ENCODE data around the gene STARD13.

Gene STARD13

DNA sequence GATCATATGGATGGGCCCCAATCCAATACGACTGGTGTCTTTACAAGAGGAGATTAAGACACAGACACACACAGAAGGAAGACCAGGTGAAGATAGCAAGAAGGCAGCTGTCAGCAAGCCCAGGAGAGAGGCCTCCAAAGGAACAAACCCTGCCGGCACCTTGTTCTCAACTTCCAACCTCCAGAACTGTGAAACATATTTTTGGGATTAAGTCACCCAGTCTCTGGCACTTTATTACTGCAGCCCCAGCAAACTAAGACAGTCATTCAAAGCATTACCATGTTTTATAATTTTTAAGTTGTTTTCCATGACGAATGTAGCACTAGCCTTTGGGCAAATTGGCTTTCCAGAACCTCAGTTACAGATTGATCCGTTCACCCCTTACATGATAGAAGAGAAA, 11.3 kb downstream of the STARD13 start:
- DNase-seq: no peak

DNA sequence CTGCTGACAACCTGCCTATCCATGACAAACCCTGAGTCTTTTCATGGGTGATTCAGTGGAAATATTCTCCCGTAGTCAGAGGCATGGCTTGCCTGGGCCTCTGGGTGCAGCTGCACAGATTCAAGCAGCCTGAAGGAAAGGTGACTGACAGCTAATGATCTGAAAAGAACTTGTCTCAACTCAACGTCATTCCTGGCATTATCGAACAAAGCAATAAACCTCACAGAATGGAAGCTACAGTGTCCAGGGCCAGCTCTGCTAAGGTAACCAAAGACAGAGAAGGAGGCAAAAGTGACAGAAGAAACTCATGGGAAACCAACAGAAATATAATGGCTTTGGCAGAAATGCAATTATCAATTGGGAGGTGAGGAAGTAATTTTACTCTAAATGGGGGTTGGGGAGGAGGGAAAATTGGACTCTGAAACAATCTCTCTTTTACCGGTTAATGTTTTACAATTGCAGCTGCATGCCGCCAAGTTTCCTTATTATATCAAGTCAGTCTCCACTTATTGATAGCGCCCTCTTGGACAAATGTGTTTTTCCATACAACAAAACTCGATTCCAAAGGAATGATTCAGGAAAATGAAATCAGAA, 12.9 kb downstream of the STARD13 start:
- no peak for DNase-seq

DNA sequence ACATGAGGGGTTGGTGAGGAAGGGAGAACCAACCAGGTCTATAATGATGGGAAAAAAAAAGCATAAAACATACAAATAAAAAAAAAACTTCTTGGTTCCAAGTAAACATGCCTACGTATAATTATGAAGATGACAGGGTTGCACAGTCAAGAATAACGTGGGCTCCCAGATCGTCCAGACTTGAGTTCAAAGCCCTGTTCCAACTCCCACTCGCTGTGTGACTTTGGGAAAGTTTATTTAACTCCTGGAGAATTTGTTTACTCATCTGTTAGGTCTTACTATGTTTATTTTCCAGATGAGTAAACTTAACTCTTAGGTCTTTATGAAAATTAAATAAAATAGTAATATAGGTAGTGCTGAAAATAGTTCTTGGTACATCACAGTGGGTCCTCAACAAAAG, 13.8 kb downstream of the STARD13 start:
- DNase-seq: no peak

DNA sequence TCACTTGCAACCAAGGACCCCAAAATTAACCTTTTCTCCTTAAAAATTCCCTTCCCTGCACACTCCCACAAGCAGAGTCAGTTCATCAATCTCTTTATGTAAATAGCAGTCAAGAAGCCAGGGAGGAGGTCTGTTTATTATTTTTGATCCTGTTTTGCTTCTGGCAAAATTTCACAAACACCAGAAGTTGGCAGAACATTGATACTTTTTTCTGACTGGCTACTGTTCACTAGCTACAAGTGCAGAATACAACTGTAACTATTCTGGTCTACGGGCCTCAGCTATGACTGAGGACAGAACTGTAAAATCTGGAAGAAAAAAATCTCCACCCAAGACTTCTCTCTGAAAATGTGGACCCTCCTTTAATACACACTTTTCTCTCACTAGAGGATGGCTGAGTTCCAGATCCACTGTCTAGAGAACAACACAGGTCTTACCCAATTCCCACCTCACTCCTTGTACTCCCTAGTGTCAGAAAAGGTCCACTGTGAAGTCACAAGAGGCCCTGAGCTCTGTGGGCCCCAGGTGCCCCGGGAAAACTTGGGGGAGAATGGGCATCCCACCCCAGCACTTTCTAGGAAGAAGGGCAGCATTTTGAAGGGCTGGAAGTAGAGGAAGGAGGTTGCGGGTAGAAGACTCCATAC, 14.5 kb downstream of the STARD13 start:
- no peak for DNase-seq

DNA sequence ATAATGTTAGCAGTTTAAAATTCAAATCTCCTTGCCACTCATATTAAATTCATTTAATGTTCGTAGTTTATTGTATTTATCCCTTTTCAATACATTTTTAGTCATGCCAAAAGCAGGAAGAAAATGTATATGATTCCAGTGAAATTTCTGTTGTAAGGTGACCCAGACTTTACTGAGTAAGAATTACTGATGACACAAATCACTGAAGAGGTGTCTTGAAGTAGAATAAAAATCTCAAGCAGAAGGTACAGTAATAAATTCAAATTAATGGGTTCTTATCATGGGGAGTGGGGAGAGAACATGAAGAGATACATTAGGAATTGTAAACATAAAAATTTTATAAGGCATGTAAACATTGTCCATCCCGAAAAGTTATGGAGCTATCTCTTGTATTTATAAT, 19.9 kb downstream of the STARD13 start:
- no peak for DNase-seq

DNA sequence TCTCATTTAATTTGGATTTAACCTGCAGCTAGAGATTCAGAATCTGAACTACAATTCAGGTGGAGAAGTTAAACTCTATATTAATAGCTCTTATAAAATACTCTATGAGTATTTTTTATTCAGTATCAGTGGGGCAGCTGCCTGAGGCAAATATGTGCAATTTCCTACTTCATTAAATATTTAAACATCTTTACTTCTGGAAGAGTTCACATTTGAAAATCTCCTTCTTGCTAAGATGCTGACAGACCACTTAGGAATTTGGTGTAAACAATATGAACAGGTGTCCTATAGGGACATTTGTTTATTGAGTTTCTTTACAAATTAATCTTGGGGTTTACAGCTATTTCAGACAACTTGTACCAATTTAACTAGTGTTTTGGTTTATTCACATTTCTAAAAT, 20.4 kb downstream of the STARD13 start:
- no peak for DNase-seq

DNA sequence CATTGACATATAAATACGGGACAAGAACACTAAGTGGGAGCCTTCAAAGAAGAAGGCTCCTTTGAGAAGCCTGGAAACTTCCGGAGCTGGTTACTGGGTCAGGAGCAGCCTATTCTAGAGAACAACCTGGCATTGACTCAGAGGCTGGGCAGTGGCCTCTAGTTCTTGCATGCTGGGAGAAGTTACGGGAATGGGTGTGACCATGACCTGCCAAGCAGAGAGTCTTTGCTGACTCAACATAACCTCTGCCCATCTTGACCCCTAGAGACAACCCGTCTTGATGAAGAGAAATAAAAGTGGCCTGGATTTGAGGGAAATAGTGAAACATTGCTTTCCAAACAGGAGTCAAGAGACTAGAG, 21.0 kb downstream of the STARD13 start:
- DNase-seq: no peak

DNA sequence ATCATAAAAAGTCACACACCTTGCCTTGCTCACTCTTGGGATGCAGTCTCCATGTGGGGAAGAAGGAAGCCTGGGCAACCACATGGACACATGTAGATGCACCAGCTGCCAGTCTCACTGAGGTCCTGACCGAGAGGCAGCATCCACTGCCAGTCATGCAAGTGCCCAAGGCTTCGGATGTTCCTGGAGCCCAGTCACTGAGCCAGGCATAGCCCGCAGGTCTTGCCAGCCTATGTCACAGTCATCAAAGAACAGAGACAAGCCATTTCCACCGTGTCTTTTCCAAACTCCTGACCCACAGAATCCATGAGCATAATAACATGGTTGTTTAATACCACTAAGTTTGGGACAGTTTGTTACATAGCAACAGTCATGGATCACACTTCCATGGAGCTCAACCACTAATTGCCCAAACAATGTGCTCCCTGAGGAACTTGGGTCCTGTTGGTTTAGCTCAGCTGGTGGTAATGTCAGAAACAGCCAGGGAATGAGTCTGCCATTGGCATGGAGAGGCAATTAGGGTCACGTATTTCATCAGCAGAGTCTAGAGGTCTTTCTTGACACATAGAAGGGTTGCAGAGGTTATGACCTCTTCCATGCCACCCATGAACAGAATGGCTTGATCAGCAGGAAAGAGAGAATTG, 21.5 kb downstream of the STARD13 start:
- no peak for DNase-seq

DNA sequence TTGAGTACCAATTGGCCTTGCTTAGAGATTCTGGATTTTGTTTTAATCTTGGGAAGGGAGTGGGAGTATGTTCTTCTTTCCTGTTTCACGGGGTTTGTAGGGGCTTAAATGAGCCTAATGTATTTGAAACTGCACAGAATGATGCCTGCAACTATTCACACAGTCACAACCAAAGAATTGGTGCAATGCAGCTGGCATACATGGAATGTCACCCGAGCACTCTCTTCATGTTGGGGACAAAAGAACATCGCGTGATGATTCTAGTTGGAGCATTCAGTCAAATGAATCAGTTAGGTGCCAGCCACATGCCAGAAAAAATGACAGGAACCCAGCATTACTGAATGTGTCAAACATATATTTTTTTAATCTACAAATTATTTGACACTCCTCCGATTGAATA, 22.1 kb downstream of the STARD13 start:
- no peak for DNase-seq

DNA sequence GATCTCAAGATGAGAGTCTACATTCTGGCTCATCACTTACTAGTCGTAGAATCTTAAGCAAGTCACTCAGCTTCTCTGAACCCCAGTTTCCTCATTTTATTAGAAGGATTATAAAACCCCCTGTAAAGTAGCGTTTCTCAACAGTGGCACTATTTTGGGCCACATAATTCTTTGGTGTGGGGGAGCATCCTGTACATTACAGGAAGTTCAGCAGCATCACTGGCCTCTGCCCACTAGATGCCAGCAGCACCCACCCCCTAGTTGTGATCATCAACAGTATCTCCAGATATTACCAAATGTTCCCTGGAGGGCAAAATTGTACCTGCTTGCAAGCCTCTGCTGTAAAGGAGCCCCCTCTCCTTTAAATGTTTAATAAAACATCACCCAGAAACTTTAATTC, 22.6 kb downstream of the STARD13 start:
- no peak for DNase-seq

DNA sequence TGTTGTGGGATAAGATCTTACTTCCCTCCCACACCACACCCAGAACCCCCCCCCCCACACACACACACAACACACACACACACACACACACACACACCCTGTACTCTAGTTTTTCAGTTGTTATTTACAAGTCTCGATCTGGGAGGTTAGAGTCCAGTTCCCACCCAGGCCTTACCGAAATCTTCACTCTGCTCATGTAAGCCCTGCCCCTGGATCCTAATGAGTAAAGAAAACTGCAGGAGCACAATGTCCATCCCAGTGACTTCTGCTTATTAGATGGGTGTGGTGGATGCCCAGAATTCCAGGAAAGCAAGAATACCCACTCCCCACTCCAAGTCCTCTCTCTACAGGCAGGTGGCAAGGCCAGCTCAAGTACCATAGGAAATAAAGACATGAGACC, 23.0 kb downstream of the STARD13 start:
- DNase-seq: no peak

DNA sequence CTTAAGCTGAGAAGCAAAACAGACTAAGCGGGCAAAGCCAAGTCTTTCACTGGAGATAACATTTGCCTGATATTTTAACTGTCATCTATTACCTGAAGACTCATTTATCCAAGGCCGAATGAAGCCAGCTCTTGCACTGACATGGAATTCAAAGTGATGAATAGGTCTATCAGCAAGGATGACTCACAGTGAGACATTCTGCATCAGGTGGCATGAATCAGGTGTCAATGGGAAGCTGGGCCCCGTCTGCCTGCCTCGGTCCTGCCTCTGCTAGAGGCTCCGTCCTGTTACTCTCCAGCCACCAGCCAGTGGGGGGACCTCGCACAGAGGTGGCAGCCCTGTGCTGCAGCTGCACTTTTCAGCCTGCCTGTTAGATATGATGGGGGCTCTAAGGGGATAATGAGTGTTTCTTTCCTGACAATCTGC, 23.5 kb downstream of the STARD13 start:
- DNase-seq: no peak

DNA sequence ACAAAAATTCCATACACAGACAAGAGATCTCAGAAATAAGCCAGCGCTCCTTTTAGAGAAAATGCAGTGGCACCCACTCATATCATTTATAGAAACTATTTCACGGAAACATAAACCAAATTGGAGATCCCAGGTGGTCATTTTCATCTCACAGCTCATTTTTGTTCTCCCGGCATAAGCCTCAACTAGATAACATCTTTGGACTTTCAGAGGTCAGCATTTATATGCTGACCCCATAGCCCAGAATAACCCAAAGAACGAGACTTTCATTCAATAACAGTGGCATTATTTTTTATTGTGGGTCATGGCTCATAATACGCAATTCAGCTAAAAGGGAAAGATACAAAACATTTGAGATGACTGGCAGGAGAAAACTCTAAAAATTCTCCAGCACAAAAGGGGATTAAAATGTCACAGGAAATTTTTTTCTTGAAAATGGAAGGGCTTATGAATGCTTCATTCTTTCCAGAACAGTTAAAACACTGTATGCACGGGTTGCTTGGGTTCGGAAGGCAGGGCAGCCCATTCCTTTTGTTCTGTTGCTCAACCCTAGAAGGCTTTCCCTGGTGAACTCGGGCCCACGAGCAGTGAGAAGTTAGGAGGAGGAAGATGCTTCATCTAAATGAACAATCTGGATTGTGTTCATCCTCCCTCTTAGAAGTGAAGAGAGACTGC, 24.0 kb downstream of the STARD13 start:
- DNase-seq: no peak

DNA sequence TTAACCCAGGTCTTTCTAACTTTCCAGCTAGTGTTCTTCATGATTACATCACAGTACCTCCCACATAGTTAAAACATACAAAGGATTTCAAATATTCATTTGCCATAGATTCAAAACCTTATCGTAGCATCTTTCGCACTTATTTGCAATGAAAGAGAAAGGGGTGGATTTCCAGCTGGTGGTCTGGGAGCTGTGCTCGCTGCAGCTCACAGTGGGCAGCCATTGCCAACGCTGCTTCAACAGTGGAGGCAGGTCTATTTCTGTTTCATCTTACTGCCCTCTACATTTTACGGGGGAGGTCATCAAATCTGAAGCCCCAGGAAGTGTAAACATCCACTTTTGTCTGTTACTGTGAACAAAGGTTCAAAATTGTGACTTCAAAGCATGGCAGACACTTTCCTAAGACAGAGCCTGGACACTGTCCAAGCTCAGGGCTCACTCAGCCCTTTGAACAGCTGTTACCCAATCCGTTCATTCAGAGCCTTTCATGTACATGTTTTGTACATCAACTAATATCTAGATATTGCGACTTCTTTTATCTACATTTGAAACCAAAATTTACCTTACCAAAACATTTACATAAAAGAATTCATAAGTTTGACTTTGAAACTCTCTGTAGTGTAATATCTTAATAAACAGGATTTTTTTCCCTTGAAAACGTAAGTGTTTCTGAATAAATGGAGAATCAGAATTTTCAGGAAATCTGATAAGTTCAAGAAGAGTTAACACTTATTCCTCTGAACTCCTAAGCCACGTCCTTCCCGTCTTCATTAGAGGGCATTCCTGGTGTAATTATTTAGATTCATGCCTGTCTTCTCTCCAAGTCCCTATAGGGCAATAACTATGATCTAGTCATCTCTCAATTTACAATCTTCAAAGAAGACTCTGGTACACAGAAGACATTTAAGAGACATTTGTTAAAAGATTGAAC, 25.1 kb downstream of the STARD13 start:
- DNase-seq: peak; percentile 5

DNA sequence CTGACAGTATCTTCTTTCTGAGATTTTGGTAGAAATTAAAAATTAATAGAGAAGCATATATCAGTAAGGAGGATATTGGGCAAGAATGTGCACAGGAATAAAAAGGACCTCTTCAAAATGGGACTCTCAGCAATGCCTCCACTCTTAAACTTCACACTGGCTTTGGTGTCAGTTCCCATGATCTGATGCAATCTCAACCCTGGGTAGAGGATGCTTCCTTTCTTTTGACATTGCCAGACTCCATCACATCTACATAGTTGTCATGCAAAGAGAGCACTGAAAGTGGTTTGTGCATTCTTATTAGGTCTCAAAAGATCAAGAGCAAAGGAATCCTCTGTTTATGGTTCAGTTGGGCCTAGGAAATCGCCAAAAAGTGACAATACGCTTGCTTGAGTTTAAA, 26.3 kb downstream of the STARD13 start:
- DNase-seq: no peak

DNA sequence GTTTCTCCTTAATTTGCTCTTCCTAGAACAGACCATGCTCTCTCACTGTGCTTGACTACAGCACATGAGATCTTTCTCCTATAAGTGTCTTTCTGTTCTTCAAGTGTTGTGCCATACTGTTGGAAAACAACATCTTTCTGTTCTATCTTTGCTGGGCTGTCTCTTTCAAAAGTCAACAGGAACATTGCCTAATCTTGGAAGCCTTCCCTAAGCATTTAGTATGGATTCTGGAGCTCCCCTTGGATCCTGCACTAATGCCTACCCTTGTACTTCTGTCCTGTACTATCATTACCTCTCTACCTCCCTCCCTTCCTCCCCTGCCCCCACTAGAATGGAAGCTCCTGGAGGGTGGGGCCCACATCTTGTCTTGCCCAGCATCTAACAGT, 26.8 kb downstream of the STARD13 start:
- DNase-seq: no peak

DNA sequence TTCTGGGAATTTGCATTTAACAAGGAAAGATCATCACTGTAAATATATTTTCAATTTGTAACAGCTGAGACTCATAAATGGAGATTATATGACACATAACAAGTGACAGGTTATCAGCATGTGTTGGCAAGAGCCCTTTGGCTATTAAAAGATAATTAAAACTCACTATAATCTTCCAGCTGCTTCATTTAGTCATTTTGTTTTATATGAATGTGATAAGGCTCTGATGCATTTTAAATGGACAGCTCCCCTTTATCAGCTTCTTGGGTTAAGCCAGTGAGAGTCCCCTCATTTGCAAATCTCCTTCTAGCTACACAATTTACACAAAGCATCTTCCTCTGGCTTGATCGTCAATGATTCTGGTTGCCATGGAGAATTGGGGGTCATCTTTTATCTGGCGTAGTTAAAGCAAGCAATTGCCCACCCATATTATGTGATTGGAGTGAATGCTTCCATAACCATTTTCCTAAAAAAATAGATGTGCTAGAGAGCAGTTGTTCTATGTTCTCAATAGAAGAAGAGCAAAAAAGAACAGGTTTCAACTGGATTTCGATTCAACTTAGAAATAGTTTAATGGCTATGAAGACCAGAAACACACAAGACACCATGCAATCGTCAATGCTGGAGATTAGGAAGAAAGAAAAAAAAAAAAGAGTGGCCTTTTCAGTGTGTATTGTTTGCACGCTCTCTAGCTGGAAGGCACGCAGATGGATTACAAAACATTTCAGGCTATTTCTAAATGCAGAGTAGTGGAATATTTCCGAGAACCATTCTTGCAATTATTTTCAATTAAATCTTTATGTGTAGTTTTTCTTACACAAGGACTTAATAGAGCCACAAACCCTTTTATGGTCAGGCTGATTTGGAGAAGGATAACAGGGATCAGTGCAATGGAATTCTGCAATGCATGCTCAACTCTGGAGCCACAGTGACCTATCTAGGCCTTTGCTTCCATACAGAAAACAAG, 27.4 kb downstream of the STARD13 start:
- no peak for DNase-seq

DNA sequence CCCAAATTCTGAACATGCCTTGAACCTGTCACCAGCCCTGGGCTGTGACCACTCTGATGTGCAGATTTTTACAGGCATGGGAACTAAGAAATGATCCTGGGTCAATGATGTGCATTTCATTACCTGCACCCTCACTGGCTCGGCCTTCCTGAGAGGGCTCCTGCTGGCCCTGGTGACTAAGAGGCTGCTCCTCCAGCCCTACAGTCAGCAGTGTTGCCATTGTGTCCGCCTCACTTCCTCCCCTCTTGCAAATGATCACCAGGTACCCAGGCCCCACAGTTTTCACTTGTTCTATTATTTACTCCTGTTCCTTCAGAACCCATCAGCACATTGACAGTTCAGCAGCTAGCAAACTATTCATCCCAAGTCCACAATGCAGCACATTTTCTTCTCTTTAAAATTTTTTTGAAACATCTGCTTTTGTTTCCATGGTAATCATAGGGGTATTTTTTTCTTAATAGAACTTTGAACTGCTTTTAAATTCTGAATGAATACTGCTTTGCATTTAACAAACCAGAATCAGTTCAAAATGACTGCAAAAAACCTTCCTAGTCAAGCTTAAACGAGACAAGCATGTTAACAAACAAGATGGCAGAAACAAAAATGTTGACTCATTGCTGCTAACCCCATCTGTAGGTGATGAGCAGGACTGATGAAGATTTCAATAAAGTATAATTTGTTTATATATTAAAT, 29.3 kb downstream of the STARD13 start:
- DNase-seq: no peak

DNA sequence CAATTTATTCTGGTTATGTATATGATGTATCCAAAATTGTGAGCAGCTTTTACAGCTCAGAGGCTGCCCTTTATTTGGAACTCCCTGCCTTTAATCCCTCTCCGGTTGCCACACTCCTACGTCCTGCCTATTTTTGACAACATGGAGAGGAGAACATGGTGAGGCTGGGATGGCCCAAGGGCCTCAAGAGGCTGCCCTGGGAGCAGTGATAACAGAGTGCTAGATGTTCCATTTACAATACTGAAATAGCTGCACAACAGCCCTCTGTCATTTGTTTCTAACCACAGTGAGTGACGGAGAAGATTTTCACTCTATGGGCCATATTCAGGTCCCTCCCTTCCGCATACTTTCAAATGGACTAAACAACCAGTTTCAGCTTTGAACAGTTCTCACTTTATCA, 33.4 kb downstream of the STARD13 start:
- no peak for DNase-seq

DNA sequence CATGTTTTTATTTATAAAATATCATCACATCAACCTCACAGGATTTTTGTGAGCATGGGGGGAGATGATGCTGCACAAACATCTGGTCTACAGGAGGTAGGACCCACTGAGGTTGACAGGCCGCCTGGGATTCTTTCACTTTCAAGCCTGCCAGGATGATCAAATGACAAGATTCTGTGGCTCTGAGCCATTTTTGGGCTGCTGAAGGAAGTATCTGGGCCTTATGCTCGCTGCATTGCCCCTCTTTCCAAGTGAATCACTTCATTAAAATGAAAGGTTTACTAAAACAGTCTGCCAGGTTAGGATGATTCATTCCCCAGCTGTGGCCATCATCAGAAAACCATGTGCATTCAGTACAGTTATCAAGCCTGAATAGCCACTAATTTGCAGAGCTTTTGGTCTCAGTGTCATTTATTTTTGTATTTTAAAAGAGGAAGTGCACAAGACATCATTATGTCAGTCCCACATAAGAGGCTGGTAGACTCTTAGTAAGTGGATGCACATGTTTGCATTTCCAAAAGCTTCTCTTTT, 34.4 kb downstream of the STARD13 start:
- peak; percentile 11 for DNase-seq

DNA sequence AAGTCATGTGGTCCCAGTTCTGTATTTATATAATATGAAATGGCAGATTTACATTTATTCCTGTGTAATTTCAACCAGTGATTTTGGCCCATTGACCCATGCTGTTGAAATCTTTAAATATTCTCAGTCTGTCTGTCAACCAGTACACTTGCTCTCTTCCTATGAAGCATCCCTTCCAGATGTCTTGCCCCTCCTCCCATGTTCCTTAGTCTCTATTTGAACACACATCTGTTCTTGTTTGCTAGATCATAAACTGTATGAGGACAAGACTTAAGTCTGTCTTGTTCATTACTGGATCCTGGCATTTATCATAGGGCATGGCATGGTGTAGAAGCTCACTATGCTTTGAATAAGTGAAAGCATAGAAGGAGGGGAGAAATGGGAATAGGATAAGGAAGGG, 34.9 kb downstream of the STARD13 start:
- DNase-seq: no peak
